OCI-LY7 (cell line): ENCODE results near the gene TPMT.

ENCODE experiments used
- EZH2phosphoT487 ChIP-seq: fragments of 200-600 bp; sonication (generic); IDR thresholded peaks from 2 replicates; pipeline ENCODE4 v1.6.1; 2018; ENCODE audit warnings: low read depth, borderline replicate concordance, mild to moderate bottlenecking, mixed run types, antibody characterized with exemption, low read length, moderate library complexity, mixed read lengths
- TF ChIP-seq, protein P1 (sequence below): fragments of 200-600 bp; sonication (generic); conservative IDR thresholded peaks from 2 replicates; pipeline ENCODE4 v1.5.1; 2014; ENCODE audit warnings: mild to moderate bottlenecking, antibody characterized with exemption, low read length, moderate library complexity, mixed read lengths

DNA sequence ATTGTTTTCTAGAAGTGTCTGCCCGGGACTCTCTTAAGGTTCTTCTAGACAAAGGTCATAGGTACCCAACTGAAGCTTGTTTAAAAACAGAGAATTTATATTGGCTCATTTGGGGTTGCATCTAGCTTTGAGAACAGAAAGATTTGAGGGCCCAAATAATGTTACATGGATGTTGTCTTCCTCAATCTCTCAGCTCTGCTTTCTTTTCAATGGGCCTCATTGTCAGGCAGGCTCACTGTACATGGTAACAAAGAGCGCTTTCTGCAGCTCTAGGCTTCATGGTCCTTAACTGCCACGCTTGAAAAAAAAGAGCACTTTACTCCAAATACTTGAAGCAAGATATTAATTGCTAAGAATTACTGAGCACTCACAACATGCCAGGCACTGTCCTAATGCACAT lies 54.6 kb downstream of the TPMT start:
- TF ChIP-seq, protein P1, sequence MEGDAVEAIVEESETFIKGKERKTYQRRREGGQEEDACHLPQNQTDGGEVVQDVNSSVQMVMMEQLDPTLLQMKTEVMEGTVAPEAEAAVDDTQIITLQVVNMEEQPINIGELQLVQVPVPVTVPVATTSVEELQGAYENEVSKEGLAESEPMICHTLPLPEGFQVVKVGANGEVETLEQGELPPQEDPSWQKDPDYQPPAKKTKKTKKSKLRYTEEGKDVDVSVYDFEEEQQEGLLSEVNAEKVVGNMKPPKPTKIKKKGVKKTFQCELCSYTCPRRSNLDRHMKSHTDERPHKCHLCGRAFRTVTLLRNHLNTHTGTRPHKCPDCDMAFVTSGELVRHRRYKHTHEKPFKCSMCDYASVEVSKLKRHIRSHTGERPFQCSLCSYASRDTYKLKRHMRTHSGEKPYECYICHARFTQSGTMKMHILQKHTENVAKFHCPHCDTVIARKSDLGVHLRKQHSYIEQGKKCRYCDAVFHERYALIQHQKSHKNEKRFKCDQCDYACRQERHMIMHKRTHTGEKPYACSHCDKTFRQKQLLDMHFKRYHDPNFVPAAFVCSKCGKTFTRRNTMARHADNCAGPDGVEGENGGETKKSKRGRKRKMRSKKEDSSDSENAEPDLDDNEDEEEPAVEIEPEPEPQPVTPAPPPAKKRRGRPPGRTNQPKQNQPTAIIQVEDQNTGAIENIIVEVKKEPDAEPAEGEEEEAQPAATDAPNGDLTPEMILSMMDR, result no peak
- no peak for TF ChIP-seq EZH2phosphoT487
